Activated CD4-positive, alpha-beta T cell treated with anti-CD3 and anti-CD28 coated beads, Interleukin-2, amount 50 U/mL, for 48 hours (primary cell): ENCODE data around the gene ZBTB20.

Experiments used
- DNase-seq, 2 experiments: peaks; one replicate each; pipeline ENCODE4 v3.0.0-alpha.2; 2020

ZBTB20 gene

DNA sequence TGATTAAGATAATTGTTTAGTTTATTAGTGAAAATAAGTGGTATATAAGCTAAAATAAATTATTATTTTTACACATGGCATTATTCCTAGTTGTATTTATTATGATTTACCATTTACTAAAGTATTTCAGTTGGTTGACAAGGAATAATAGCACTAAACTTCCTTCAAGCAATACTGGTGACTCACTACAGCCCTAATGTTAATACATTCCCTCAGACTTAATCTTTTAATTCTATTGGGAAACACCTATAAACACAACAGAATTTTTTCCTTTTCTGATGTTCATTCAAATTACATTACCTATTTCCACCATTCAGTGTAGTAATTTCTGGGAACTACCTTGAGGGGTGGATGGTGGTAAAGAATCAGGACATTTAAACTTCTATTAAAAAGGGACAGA lies 589.3 kb downstream of the ZBTB20 start:
- DNase-seq, result no peak

DNA sequence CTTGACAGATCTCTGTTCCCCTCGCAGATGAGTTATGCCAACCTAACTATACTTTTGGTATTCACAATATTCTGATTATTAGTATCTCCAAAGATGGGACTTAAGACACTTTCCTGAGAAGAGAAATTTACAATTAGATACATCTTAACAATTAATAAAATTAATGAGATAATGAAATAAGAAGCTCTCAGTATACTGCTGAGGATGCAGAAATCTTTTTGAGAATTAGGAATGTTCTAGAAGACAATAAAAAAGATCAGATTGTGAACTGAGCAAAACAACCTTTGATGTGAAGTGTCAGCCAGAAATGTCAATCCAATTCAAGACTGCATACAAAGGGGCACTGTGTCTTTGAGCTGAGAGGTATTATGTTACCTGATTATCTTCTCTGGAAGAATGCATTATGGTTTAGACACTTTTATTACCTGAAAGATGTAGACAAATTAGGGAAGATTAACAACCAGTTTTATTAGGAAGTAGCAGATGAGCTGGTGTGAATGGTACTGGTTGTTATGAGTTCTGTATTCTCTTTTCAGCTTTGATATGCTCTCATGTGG lies 590.4 kb downstream of the ZBTB20 start:
- no peak for DNase-seq

DNA sequence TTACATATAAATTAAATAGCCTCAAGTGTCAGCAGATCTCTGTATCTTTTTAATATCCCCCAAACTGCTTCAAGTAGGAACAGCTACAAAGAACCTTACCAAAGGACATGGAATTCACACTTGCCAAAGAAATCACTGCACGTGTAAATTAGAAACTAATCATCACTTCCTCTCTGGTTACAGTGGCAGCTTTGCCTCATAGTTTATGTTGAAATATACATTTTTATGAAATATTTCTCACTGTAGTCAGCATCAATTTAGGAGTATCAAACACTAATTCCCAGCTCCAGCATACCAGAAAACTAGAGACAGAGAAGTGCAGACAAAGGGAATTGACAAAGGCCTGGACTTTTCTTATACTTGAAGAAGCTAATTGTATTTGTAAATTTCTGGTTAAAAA lies 592.4 kb downstream of the ZBTB20 start:
- DNase-seq, result no peak

DNA sequence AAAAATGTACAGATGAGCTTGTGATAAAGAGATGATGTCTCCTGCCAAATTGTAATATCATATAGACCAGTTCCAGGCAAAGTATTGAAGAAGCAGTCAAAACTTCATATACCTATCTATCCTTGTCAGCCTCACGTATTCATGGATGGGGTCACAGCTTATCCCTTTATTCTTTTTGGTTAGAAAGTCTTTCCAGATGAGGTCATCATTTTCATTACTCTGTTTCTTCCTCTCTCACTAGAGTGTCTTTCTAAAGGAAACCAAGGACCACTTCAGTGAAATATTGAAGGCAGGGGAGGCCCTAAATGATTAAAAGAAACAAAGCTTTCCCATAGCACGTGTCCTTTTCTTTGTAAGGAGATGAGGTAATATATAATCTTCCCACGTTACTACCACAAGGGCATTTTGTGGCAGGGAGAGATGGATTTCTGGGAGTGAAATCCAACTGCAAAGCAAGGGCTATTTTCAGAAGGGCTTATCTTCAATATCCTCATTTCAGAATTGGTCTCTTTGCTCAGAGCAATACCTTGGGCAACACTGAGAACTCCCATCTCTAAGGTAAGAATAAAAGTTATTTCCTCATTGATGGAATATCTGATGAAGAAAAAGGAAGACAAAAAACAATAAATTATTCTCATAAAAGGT lies 593.0 kb downstream of the ZBTB20 start:
- DNase-seq, result no peak

DNA sequence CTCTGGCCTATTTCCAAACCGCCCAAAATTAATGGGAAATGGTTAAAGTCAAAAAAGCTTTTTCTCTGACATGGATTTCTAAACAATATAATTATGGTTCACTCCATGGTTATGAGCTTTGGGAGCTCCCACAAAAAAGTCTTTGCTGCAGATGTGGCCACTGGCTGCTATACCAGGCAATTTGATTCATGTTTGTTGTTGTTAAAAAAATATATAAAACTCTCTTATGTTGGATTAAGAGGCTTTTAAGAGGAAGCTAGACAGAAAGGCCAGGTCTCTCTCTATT lies 594.6 kb downstream of the ZBTB20 start:
- DNase-seq, result no peak

DNA sequence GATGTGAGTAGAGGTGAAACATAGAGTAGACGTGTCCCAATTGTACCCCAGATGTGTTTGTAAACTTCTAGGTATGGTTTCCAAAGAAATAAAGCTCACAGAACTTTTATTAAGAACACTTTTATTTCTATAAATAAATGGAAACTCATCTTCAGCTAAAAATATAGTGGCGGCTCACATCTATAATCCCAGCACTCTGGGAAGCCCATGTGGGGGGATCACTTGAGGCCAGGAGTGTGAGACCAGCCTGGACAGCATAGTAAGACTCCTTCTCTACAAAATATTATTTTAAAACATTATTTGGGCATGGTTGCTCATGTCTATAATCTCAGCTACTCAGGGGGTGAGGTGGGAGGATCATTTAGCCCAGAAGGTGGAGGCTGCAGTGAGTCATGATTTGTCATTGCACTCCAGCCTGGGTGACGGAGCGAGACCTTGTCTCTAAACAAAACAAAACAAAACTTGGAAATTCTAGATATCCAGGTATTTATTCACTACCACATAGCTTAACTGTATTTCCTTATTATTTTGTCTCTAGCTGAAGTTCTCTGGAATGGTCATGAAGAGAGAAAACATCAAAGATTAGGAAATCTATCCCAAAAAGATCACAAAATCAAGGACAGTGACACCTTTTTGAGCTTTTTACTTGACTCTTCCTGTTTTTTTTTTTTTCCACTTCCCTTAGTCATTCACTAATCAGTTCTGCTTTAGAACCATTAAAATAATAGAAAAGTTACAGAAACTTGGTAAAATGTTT lies 595.1 kb downstream of the ZBTB20 start:
- no peak for DNase-seq

DNA sequence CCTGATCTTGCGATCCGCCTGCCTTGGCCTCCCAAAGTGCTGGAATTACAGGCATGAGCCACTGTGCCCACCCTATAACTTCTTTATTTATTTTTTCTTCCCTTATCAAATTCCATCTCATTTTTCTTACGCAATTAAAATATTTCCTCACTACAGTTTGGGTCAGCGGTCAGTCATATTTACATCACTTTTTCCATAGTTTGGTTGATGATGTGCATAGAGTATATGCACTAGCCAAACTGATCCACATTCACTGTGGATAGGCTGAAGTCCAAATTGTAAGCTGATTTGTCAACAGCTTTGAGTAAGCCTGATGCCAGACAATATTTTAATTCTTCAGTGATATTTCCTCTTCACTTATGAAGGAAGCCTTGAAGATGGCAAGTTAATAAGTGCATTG lies 596.9 kb downstream of the ZBTB20 start:
- no peak for DNase-seq

DNA sequence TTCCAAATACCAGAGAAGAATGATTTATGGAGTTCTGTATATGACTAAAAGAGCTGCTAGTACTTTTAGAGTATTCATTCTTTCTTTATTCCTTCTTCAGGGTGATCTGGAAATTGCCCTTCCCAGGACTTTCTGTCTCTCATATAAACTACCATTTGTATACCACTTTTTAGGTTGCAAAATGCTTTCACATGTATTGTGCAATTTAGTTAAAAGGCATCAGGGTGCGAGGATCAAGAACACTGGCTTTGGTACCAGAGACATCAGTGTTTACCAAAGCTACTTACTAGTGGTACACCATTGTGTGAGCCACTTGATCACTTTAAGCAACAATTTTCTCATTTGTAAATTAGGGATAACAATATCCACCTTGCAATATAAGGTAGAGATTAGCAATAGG lies 601.9 kb downstream of the ZBTB20 start:
- no peak for DNase-seq

DNA sequence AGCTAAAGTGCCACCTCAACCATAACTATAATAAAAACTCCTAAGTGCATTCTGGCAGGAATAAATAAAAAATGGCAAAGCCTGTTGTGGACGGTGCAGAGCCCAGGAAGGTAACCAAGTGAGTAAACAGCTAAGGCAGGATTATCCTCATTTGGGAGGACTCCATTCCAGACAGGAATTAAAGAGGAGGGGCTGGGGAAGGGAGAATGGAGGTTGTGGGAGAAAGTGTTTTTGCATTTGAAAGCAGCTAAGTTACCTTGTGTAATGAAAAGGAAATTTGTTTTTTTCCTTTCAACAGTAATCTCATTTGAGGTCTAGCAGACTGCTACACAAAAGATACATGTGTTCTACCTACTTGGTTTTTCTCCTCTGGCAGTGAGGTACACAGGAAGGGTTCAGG lies 604.7 kb downstream of the ZBTB20 start:
- no peak for DNase-seq

DNA sequence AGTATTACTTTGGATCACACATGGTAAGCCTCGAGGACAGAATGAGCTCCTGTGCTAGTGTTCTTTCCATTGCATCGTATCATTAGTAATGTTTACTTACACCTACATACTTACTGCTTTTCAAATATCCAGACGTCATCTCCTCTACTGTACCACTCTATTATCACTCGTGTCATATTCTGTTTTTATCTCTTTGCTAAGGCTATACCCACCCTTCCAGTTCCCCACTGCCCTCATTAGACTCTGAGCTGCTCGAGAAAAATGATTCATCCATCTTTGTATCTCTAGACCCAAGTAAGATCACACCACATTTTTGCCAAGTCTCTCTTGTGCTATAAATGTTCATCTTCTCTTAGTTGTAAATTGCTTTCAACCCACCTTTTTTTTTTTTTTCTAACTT lies 607.6 kb downstream of the ZBTB20 start:
- no peak for DNase-seq

DNA sequence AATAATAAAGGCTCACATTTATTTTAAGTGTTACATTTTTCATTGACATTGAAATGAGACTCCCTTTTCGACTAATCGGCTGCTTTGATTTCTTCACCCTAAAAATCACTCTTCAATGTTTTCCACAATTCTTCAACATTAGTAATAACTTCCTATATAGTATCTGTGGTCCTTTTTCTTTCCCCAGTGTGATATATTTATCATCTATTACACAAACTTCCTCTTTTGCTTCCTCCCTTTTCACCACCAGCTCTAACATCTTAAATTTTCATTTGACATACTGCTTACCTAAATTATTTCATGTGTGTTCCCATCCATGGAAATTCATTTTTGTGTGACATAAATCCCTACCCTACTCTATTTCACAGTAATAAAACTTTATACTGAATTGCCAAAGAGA lies 608.9 kb downstream of the ZBTB20 start:
- no peak for DNase-seq

DNA sequence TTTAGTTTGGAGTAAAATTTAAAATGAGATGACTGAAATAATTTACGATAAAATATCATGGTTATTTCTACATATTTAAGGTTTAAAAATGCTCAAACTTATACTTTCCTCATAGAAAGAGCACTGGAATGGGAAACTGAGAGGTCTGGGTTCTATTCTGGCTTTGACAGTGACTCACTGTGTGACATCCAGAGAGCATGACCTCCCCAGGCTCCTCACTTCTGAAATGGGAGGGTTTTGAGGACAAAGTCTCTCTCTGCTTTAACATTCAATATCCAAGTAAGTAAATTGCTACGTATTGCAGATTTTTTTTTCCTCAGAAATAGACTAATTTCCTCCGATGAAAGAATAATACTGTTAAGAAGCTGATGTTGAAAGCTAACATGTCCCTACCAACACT lies 618.6 kb downstream of the ZBTB20 start:
- no peak for DNase-seq

DNA sequence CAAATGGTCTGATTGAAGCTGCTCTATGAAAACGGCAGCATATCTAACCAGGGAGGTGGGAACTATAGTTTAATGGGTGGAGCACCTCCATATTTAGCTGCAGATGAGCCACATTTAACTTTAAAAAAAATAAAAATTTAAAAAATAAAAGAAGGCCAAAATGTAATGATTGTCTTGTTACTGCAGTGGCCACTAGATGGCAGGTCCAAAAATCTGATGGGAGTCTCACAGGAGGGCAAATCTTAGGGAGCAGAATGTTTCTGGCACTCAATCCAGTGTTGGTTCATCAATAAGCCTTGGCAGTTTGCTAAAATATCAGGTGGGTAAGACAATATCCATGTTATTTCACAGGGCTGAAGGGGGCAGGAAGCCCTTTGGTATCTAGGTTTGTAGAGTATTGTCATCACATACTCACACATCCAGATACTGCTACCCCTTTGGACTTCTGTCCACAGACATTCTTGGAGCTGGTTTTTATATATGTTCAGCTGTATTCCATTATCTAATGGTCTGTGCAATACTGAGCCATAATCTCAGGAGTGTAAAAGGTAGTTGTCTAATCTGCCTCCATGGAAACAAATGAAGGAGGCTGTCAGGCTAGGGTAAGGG lies 619.9 kb downstream of the ZBTB20 start:
- peak in 1 of 2 experiments; percentile 6 for DNase-seq

DNA sequence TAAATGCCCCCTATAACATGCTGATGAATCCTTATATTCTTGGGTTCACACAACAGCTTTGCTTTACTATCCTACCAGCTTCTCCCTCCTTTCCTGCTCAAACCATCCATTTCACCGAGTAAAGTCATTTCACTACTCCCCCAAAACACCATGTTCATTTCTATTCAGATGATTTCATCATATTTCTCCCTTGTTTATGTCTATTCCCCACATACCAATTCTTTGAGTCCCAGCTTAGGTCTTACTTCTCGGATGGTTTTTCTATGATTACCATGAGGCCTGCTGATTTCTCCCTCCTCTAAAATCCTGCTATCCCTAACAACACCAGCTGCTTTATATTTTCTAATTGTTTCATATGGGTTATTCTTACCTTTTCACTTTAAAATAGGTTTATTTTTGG lies 621.8 kb downstream of the ZBTB20 start:
- no peak for DNase-seq

DNA sequence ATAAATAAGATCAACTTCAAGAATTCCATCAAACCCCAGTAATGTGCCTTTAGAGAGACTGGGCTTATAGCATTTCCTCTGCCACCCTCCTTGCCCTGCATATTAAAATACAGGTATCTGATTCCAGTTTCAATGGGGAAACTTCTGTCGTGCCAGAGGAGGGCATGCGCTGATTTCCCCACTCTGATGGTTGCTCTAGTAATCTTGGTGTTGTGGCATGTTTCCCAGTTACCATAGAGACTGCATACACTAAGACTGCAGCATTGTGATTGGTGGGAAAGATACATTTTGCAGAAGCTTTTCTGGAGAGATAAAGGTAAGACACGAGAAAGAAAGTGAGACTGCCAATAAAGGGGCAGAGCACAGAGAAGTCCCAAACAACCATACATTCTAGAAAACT lies 627.7 kb downstream of the ZBTB20 start:
- DNase-seq, result no peak

DNA sequence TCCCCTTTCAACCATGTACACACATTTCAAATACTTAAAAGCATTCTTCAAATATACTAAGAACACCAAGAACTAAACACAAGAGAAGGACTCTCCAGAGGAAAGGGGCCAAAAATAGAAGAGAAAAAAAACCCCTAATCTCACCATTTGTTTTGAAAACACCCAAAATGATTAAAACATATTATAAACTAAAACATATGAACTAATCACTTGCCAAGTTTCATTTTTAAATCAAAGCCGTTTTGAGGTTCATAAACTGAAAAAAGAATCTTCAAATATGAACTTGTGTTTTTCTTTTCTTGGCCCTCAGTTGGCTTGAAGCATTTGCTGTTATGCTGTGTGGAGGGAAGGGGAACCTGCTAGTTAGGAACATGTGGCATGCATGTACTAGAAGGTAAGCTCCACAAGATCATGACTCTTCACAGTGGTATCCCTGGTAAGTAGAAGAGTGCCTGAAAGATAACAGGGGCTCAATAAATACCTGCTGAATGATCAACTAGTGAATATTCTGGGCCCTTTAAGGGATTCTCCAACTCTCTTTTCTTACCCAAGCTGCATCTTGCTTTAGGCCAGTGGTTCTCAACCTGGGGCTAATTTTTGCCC lies 628.8 kb downstream of the ZBTB20 start:
- no peak for DNase-seq

DNA sequence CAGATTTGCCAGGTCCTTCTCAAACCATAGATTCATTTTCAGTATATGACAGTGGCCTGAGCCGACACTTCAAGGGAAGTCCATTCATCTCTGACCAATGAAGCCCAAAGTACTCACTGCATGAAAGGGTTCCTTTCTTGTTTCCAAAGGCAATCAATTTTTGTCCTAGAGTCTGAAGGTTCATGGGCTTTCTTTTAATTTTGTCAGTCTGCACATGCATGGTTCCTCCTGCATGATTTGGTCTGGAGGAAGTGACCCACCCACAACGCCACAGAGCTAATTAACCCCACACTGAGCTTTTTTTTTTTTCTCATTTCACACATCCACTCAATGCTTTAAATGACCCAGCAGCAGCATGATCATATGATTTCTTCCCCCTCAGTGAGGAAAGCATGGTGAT lies 636.9 kb downstream of the ZBTB20 start:
- DNase-seq, result no peak

DNA sequence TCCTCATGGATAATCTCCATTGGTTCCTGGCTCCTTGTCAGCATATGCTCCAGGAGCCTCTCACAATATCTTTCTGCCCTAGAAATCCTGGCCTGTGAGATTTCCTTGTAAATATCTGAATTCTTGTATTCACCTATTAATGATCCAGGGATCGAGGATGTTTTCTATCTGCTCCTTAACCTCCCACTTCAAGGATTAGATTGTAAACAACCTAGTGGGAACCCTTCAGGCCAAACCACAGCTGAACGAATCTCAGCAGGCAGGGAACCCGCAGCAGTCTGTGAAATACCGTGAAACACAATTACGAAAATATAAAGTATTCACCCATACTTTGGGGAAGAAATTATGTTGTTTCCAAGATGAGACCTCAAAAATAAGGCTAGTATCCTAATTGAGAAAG lies 637.3 kb downstream of the ZBTB20 start:
- no peak for DNase-seq

DNA sequence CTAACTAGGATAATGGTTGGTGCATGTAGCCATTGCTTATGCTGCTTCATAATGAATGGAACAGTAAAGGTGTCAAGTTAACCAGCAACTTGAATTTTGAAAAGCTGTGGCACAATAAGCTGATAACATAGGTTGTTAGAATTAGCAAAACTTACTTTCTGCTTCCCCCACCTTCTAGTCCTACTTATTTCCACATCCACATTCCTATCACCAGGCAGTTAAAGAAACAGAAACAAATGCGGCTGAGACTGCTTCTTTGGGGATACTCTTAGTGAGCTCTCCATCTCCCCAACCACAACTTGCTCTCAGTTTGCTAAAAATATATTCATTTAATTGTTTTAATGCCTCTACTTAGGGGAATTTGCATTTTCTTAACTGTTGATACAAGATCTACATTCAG lies 638.1 kb downstream of the ZBTB20 start:
- no peak for DNase-seq

DNA sequence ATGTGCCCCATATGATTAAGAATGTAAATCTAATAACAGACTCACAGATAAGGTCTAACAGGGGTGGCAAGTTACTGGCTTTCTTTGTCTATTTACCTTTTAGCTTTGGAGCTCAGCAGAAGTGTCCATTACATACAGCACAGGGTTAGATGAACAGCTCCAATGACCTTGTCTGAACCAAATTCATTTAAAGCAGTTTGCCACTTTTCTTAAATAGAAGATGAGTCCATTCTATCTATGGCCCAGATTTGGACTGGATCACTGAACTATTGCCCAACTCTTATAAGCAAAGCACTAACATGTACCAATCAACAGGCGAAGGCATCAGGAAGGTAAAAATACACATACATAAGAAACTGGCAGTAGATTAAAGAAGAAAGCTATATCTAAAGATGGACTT lies 638.9 kb downstream of the ZBTB20 start:
- no peak for DNase-seq

DNA sequence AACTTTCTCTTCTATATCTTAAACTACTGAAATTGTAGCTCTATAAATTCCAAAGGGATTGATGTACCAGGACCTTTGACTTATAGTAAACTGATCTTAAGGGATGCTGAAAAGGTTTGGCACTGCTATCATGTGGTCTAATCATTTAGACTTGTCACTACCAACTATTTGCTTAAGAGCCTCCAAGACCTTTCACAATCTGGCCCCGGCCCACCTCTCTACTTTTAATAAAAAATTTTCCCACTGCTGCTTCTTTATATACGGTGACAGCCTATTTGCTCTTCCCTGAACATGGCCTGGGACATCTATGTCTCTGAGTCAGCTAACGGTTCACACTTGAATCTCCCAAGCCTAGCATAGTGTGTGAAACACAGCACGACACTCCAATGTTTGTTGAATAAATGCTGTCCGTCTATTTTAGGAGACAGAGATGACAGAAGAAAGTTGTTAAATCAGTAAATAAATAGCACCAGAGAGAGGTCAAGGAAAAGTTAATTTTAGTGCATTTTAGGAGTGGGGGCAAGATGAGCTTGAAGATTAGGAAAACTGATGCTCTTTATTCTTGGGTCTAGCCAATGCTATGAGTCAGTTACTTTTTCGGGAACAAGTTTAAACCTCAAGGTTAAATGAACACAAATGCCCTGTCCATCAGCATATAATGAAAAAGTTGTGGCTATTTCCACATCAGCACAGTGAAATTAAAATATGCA lies 640.3 kb downstream of the ZBTB20 start:
- no peak for DNase-seq

DNA sequence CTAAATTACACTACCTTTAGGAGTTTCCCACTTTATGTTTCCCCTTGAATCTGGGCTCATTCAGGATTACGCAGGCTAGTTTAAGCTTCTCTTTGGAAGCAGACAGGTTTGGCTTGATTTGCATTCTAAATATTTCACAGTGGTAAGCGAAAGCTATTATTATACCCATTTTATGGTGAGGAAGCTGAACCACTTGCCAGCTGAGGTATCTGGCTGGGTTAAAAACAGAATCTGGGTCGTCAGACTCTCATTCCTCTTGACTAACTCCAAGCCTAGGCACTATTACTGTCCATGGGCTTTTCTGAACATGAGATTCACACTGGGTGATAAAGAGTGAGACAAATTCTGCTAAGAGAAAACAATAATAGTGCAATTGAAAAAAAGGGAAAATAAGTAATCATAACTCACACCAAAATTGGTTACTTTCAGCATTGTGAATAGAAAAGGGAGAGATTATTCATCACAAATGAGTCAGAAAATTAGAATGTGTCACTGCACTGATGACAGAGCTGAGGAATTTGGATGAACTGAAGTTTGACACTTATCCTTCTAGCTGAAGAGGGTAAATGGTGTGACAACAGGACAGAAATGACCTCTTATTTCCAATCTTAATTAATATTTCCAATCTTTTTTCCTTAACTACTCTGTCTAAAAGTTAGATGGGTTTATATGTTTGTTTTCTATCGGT lies 642.0 kb downstream of the ZBTB20 start:
- no peak for DNase-seq

DNA sequence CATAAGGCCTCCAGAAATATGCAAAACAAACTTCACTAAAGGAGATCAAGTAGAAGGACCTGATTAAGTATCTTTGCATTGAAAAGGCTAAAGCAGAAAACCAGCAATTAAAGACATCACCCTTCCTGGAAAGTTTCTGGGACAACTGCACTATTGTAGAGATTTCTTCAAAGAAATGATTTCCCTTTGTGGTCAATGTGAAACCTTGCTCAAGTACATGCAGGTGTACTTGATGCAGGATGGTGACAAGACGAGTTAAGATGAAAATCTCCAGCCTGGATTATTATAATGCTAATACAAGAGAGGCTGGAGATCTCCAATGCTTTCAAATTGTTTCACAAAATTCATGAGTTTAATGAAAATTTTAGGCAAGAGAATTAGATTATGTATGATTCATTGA lies 644.9 kb downstream of the ZBTB20 start:
- no peak for DNase-seq
